ENCODE data around the gene TBL1XR1.

TBL1XR1 gene

DNA sequence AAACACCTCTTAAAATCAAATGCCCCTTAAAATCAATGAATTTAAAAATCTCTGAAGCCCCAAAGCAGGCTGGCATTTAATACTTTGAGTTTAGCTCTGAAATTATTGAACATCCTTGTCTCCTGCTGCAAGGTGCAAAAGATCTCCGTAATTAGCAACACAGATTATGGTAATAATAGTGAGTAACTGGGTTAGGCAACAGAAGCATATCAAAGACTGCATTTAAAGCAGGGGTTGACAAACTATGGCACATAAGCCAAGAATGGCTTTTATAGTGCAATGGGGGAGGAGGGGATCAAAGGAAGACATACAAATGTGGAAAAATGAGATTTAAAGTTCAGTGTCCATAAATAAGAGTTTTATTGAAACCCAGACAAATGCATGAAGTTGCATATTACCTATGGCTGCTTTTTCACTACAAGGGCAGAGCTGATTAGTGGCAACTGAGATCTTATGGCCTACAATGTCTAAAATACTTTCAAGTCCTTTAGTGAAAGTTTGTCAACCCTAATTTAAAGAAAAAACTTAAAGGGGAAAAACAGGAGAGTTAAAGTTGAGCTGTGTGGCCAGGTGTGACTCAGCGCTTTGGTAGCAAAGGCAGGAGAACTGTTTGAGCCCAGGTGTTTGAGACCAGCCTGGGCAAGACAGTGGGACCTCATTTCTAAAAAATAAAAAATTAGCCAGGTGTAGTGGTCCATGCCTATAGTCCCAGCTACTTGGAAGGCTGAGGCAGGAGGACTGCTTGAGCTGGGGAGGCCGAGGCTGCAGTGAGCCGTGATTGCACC, 157.6 kb downstream of the TBL1XR1 start:
- TF ChIP-seq SIN3A (IDR thresholded peaks at IDR 0.05; ENCODE audit: borderline replicate concordance, insufficient read depth, low read length) = no peak
- TF ChIP-seq POLR2AphosphoS5 (IDR thresholded peaks at IDR 0.05; ENCODE audit: low read depth, low read length) = no peak
- TF ChIP-seq FOXP2 (optimal IDR thresholded peaks at IDR 0.05; ENCODE audit: borderline replicate concordance, extremely low read depth, extremely low read length, insufficient read depth) = no peak
- TF ChIP-seq TAF1 (IDR thresholded peaks at IDR 0.05; ENCODE audit: borderline replicate concordance, insufficient read depth, low read length) = no peak
- TF ChIP-seq, protein P1, sequence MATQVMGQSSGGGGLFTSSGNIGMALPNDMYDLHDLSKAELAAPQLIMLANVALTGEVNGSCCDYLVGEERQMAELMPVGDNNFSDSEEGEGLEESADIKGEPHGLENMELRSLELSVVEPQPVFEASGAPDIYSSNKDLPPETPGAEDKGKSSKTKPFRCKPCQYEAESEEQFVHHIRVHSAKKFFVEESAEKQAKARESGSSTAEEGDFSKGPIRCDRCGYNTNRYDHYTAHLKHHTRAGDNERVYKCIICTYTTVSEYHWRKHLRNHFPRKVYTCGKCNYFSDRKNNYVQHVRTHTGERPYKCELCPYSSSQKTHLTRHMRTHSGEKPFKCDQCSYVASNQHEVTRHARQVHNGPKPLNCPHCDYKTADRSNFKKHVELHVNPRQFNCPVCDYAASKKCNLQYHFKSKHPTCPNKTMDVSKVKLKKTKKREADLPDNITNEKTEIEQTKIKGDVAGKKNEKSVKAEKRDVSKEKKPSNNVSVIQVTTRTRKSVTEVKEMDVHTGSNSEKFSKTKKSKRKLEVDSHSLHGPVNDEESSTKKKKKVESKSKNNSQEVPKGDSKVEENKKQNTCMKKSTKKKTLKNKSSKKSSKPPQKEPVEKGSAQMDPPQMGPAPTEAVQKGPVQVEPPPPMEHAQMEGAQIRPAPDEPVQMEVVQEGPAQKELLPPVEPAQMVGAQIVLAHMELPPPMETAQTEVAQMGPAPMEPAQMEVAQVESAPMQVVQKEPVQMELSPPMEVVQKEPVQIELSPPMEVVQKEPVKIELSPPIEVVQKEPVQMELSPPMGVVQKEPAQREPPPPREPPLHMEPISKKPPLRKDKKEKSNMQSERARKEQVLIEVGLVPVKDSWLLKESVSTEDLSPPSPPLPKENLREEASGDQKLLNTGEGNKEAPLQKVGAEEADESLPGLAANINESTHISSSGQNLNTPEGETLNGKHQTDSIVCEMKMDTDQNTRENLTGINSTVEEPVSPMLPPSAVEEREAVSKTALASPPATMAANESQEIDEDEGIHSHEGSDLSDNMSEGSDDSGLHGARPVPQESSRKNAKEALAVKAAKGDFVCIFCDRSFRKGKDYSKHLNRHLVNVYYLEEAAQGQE (IDR thresholded peaks at IDR 0.05; ENCODE audit: insufficient read depth in 1 of 2, low read depth in 2 of 2, low read length in 2 of 2) = no peak

DNA sequence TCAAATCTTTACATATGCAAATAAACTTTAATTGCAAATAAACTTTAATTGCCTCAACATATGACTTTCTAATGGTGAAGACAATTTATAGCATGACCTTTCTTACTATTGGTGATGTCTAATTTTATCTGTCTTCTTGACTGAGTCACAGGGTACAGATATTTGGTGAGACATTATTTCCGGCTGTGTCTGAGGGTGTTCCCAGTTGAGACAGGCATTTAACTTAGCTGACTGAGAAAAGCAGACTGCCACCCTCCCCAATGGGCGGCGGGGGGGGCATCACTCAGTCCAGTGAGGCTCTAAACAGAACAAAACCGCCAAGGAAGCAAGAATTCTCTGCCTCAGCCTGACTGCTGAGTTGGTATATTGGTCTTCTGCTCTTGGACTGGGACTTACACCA, 160.0 kb downstream of the TBL1XR1 start:
- TF ChIP-seq POLR2AphosphoS5 (IDR thresholded peaks at IDR 0.05; ENCODE audit: low read depth, low read length) = no peak
- TF ChIP-seq, protein P1 (IDR thresholded peaks at IDR 0.05; ENCODE audit: insufficient read depth in 1 of 2, low read depth in 2 of 2, low read length in 2 of 2) = no peak
- no peak for TF ChIP-seq SIN3A (IDR thresholded peaks at IDR 0.05; ENCODE audit: borderline replicate concordance, insufficient read depth, low read length)
- no peak for TF ChIP-seq FOXP2 (optimal IDR thresholded peaks at IDR 0.05; ENCODE audit: borderline replicate concordance, extremely low read depth, extremely low read length, insufficient read depth)
- TF ChIP-seq TAF1 (IDR thresholded peaks at IDR 0.05; ENCODE audit: borderline replicate concordance, insufficient read depth, low read length) = no peak

DNA sequence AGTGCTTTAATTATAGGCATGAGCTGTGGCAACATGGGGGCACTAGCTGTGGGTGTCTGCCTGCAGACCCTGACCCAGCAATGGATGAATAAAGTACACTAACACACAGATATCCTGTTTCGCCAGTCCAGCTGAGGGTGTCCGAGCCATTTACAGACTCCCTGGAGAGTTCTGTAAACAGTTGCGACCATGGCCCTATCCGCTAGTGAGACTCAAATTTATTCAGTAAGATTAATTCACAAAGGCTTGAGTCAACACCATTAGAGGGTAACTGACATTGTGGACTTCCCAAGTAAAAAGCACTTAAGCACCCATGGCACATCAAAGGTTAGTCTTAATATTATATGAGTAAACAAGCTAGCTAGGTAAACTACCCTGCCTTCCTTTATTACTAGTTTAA, 161.6 kb downstream of the TBL1XR1 start:
- TF ChIP-seq FOXP2 (optimal IDR thresholded peaks at IDR 0.05; ENCODE audit: borderline replicate concordance, extremely low read depth, extremely low read length, insufficient read depth) (no peak), SIN3A (IDR thresholded peaks at IDR 0.05; ENCODE audit: borderline replicate concordance, insufficient read depth, low read length) (no peak), TAF1 (IDR thresholded peaks at IDR 0.05; ENCODE audit: borderline replicate concordance, insufficient read depth, low read length) (no peak), POLR2AphosphoS5 (IDR thresholded peaks at IDR 0.05; ENCODE audit: low read depth, low read length) (no peak)
- TF ChIP-seq, protein P1 (IDR thresholded peaks at IDR 0.05; ENCODE audit: insufficient read depth in 1 of 2, low read depth in 2 of 2, low read length in 2 of 2) = no peak

DNA sequence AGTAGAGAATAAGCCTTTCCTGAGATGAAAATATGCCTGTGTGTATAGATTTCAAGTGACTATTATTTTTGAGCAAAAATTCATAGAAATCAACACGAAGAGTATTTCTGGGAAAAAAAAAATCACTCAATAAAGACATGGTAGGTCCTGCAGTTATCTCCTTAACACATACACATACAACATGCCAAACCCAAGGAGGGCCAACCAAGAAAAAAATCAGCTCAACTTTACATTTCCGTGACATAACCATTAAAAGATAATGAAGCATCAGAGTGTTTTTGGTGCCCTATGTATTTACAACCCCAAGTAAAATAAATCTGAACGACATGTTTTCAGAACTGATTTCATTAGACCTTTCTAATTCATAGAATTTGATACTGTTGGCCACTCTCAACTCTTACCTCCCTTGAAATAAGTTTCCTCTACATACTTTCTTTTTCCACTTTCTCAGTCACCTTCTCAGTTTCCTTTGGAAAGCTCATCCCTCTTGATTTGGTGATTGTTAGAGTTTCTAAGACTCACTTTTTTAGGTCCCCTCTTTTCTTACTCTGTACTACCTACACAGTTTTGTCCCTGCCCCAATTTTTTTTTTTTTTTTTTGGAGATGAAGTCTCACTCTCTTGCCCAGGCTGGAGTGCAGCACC, 162.3 kb downstream of the TBL1XR1 start:
- TF ChIP-seq SIN3A (IDR thresholded peaks at IDR 0.05; ENCODE audit: borderline replicate concordance, insufficient read depth, low read length) = no peak

DNA sequence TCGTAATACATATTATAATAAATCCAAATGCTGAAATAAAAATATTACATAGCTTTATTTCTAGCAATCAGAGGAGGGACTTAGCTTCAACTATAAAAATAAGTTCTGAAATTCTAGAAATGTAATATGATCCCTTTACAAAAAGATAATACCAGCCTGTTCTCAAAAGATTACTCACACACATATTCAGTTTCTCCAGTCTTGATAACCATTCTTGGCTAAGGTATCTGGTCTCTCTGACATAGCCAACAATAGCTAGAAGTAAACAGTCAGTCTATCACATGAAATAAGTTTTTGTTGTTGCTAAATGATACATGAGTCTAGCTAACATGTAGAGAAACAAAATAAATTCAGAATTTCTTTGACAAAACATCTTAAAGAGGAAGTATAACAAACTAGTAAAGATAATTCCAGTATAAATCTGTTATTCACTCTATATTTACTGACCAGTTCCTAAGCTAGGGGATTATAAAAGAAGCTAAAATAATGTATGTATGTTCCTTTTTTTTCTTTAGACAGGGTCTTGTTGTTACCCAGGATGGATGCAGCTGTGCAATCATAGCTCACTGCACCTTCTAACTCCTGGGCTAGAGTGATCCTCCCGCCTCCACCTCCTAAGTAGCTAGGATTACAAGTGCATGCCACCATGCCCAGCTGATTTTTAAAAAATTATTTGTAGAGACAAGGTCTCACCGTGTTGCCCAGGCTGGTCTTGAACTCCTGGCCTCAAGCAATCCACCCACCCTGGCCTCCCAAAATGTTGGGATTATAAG, 170.6 kb downstream of the TBL1XR1 start:
- no peak for TF ChIP-seq FOXP2 (optimal IDR thresholded peaks at IDR 0.05; ENCODE audit: borderline replicate concordance, extremely low read depth, extremely low read length, insufficient read depth)
- TF ChIP-seq POLR2AphosphoS5 (IDR thresholded peaks at IDR 0.05; ENCODE audit: low read depth, low read length) = no peak
- TF ChIP-seq TAF1 (IDR thresholded peaks at IDR 0.05; ENCODE audit: borderline replicate concordance, insufficient read depth, low read length) = no peak
- TF ChIP-seq SIN3A (IDR thresholded peaks at IDR 0.05; ENCODE audit: borderline replicate concordance, insufficient read depth, low read length) = no peak
- TF ChIP-seq, protein P1 (IDR thresholded peaks at IDR 0.05; ENCODE audit: insufficient read depth in 1 of 2, low read depth in 2 of 2, low read length in 2 of 2) = no peak

Data from PFSK-1 (cell line).